Activated CD8-positive, alpha-beta T cell treated with anti-CD3 and anti-CD28 coated beads, Interleukin-2, amount 10 ng/mL, durations not matched to agents 7 days and 5 days (primary cell): ENCODE results near the gene CAPN8. TPM values are rescaled to one million over a fixed set of nuclear protein-coding genes. Genes with fewer than 3 reads are reported as not detected.
A peak's percentile ranks its signal among the peaks of the same experiment; 100 is the strongest.

Experiments used
- ATAC-seq: fragments of 150-1000 bp; cut with Tn5 transposase; one replicate; pipeline ENCODE4 v1.10.0; 2021; ENCODE audit warnings: moderate library complexity
- CTCF ChIA-PET: fragments of 350-600 bp; sonication (Branson Sonifier 250); formaldehyde crosslinking; loops from one replicate; lab custom pipeline; 2021; ENCODE audit warnings: antibody characterized with exemption; lab: Charles Lee
- POLR2A ChIA-PET: fragments of 350-600 bp; sonication (Branson Sonifier 250); formaldehyde crosslinking; loops from one replicate; lab custom pipeline; 2021; ENCODE audit warnings: antibody characterized with exemption; lab: Charles Lee
- DNase-seq: peaks from one replicate; pipeline ENCODE4 v3.0.0-alpha.2; 2020
- H3K27ac Mint-ChIP-seq: one replicate; pipeline ENCODE4 v1.8.0; 2021; ENCODE audit warnings: mild to moderate bottlenecking, mixed read lengths
- H3K27me3 Mint-ChIP-seq: one replicate; pipeline ENCODE4 v1.8.0; 2021; ENCODE audit warnings: low read depth, mixed read lengths
- H3K36me3 Mint-ChIP-seq: one replicate; pipeline ENCODE4 v1.8.0; 2021; ENCODE audit warnings: low read depth, mixed read lengths
- H3K4me1 Mint-ChIP-seq: one replicate; pipeline ENCODE4 v1.8.0; 2021; ENCODE audit warnings: low read depth, mixed read lengths
- H3K4me3 Mint-ChIP-seq: one replicate; pipeline ENCODE4 v1.8.0; 2021; ENCODE audit warnings: mild to moderate bottlenecking, mixed read lengths
- H3K9me3 Mint-ChIP-seq: one replicate; pipeline ENCODE4 v1.8.0; 2022; ENCODE audit warnings: mixed read lengths; ENCODE audit not compliant: insufficient read depth
- total RNA-seq, 2 experiments: library from RNA; stranded (reverse); gene quantifications; one replicate each; pipeline ENCODE4 v1.2.3, GENCODE V29; 2021

Gene CAPN8
- total RNA-seq: under 1 TPM in 1 of 2 experiments, not detected in 1; 0.08 TPM

DNA sequence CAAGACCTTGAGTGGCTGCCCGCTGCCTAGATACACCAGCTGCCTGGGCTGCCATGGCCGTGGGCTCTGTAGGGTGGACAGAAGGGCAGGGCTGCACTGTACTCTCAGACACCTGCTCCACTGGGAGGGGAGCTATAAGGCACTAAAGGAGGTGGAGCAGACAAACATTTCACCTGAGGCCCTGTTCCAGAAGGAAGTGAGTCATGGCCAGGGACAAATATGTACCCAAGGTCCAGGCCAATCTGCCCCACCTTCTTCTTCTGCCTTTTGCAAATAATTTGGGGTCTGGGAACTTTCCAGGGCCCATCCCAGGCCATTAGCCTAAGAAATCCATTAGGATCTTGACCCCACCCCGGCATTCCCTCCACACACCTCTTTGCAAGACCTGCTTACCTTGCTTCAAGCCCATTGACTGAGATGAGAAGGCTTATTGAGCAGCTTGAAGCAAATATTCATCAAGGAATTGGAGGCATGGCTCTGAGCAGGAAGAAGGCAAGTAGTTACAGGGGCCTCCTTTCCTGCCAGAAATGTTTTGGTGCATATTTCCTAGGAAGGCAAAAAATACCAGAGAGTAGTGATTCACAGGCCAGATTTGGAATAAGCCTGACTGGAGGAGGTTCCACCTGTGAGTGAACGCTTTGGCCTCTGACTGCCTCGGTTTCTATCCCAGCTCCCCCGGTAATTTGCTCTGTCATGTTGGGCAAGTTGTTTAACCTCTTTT is at the start of gene CAPN8:
Gene CAPN8 (minus strand): TSS at position 110 of the 721 bp plus-strand sequence. CDS start 55 bp downstream, at position 55.
- Mint-ChIP-seq H3K27ac (no peak within 1 kb of the TSS), H3K9me3 (no peaks in the 10 kb centered on the region), H3K4me1 (no peaks in the 10 kb centered on the region), H3K4me3 (no peak within 1 kb of the TSS), H3K36me3 (no peaks in the 10 kb centered on the region), H3K27me3 (peaks cover 10% of the 10 kb centered on the region)
- DNase-seq (no peak), ATAC-seq (no peak)
- CTCF ChIA-PET: no interaction called here
- POLR2A ChIA-PET: no interaction called here

DNA sequence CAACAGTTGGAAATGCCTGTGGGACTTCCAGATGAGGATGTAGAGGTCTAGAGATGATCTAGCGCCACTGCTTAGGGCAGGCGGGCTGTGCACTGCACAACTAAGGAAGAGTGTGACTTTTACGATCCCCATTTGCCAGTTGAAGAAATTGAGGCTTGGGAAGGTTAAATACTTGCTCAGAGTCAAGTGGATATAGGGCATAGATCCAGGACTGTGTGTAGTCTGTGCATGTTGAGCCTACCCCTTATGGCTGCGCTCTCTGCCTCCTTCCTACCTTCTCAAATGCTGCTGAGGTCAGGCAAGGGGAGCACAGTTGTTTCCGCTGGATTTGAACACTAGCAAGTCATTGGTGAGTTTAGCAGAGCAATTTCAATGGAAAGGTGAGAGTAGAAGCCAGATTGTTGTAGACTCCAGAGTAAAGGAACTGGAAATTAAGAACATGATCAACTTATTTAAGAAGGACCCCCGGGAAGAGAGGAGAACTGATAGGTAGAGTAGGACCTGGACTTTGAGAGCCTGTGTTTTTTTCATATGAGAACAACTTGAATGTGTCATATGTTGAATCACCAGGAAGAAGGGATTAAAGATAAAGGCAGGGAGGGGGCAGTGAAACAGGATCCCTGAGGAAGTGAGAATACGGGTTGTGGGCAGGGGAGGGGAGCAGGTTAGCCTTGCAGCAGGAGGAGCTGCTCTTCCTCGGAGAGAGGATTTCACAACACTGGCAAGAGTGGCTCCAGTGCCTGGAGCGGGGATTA is 49.5 kb upstream of the CAPN8 start:
- peak overlapping the region; percentile 99 for H3K27ac Mint-ChIP-seq
- H3K4me3 Mint-ChIP-seq: peak overlapping the region; percentile 70
- peaks cover 68% of the 10 kb centered on the region for H3K4me1 Mint-ChIP-seq
- H3K9me3 Mint-ChIP-seq: no peaks in the 10 kb centered on the region
- ATAC-seq (no peak), DNase-seq (no peak)
- H3K36me3 Mint-ChIP-seq: peaks cover 61% of the 10 kb centered on the region
- H3K27me3 Mint-ChIP-seq: no peaks in the 10 kb centered on the region
- CTCF ChIA-PET: interaction anchor here (1.3 to 6.8 kb wide), 3 partner anchors 17 to 619 kb away, joined by 3 to 58 read pairs (median 3); no protein-coding TSS in a partner anchor
- POLR2A ChIA-PET: no interaction called here

DNA sequence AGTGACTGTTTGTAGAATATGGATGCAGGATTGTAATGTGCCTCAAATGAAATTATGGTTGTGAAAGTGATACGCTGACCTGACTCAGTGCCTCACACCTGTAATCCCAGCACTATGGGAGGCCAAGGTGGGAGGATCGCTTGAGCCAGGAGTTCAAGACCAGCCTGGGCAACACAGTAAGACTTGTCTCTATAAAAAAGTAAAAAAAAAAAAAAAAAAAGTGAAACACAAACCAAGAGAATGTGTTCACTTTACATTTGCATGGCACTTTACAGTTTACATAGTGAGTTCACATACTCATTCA is 48.9 kb upstream of the CAPN8 start:
- ChIA-PET POLR2A (no interaction called here), CTCF (interaction anchor here (1.3 to 5.1 kb wide), 2 partner anchors 16 to 34 kb away, joined by 3 to 56 read pairs; no protein-coding TSS in a partner anchor)
- DNase-seq: no peak
- no peaks in the 10 kb centered on the region for H3K9me3 Mint-ChIP-seq
- no peaks in the 10 kb centered on the region for H3K27me3 Mint-ChIP-seq
- peak overlapping the region; percentile 99 for H3K27ac Mint-ChIP-seq
- no peak for ATAC-seq
- H3K4me3 Mint-ChIP-seq: peak overlapping the region; percentile 80
- H3K4me1 Mint-ChIP-seq: peaks cover 62% of the 10 kb centered on the region
- H3K36me3 Mint-ChIP-seq: peaks cover 54% of the 10 kb centered on the region

DNA sequence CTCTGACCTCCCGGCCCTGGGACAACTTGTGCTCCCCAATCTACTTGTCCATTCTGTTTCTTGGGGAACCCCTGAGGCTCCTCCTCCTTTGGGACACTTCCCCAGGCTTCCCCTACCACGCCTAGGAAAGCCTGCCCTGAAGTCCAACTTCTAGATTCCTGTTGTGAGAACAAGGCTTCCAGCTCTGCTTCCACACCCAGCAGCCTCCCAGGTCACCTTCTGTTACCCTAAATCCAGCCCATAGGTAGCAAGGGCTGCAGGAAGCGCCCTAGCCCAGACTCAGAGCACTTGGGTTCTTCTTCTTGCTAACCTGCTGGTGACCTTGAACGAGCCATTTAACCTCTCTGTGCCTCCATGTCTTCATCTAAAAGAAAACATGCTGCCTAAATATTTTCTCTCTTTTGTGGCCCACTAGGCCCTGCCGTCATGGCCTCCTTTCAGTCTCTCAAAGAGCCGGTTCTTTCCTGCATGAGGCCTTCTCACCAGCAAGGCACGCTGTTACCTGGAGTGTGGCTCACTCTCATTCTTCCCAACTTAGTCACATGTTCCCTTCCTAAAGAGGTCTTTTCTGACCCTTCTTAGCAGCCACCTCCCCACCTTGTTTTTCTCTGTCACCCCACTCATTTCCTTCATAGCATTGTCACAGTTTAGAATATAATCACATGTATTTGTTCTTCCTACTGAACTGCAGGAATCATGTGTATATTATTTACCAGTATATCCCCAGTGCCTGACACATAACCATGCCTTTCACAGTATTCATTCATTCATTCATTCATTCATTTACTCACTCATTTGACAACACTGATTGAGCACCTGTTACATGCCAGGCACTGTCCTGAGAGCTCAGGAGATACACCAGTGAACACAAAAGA is 48.3 kb upstream of the CAPN8 start:
- Mint-ChIP-seq H3K4me1 (peaks cover 59% of the 10 kb centered on the region), H3K36me3 (peaks cover 50% of the 10 kb centered on the region), H3K4me3 (peak overlapping the region; percentile 80), H3K27me3 (no peaks in the 10 kb centered on the region), H3K27ac (peak overlapping the region; percentile 88), H3K9me3 (no peaks in the 10 kb centered on the region)
- POLR2A ChIA-PET: interaction anchor here (1.1 to 2.1 kb wide), 3 partner anchors 12 to 132 kb away, joined by 3 to 7 read pairs (median 3); partner anchors contain the start of gene TP53BP2
- ATAC-seq: no peak
- peak; percentile 42 for DNase-seq
- CTCF ChIA-PET: interaction anchor here (1.3 to 5.1 kb wide), 4 partner anchors 13 to 35 kb away, joined by 3 to 56 read pairs (median 14); no protein-coding TSS in a partner anchor

DNA sequence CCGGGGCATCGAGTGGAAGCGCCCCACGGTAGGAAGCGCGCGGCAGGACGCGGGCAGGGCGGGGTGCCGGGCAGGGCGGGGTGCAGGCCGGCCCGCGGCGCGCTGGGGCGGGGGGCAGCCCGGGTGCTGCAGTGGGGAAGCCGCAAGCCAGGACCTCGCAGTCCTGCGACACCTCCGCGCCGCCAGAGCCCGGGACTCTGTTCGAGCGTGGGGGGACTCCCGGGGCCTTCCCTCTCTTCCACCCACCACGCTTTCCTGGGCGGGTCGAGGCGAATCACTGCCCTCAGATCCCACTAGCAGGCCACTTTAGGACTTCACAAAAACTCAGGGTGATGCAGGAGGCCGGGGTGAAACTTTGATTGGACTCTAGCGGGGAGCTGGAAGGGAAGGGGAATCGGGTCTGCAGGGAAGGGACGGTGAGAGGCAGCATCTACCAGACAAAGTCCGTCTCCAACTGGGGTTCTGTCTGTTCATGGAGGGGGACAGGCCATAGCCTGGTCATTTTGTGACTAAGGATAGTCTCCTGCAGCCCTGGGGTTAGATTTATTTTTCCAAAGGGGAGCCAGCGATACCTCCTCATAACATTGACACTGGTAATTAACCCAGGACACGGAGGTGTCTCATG is 47.5 kb upstream of the CAPN8 start:
- peak overlapping the region; percentile 88 for H3K27ac Mint-ChIP-seq
- H3K4me3 Mint-ChIP-seq: peak overlapping the region; percentile 80
- H3K4me1 Mint-ChIP-seq: peaks cover 52% of the 10 kb centered on the region
- DNase-seq (peak; percentile 52), ATAC-seq (peak; percentile 42)
- no peaks in the 10 kb centered on the region for H3K27me3 Mint-ChIP-seq
- peaks cover 42% of the 10 kb centered on the region for H3K36me3 Mint-ChIP-seq
- POLR2A ChIA-PET: interaction anchor here (1.1 to 2.1 kb wide), 6 partner anchors 11 to 133 kb away, joined by 3 to 7 read pairs (median 4); partner anchors contain the start of gene TP53BP2
- H3K9me3 Mint-ChIP-seq: no peaks in the 10 kb centered on the region
- CTCF ChIA-PET: interaction anchor here (1.3 to 5.1 kb wide), 7 partner anchors 11 to 40 kb away, joined by 3 to 56 read pairs (median 6); no protein-coding TSS in a partner anchor

DNA sequence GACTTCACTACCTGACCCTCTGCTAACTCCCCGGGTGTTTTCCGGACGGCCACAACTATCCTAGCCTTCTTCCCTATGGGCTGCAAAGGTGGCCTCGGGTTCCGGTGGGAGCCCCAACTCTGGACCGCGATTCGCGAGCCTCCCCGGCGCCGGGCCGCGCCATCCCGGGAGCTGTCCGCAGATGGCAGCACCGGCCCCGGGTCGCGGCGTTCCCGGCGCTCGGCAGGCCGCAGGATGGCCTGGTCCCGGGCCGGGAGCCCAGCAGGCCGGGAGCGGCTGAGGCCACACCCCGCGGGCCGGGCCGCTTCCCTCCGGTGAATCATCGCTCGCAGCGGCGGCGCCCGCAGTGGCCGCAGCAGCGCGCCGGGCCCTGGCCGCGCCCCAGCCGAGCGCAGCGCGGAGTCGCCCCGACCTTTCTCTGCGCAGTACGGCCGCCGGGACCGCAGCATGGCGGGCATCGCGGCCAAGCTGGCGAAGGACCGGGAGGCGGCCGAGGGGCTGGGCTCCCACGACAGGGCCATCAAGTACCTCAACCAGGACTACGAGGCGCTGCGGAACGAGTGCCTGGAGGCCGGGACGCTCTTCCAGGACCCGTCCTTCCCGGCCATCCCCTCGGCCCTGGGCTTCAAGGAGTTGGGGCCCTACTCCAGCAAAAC is 46.8 kb upstream of the CAPN8 start, which contains the start of gene CAPN2:
Gene CAPN2 (plus strand): TSS at position 346 of the 656 bp plus-strand sequence. CDS start 102 bp downstream, at position 448.
- Mint-ChIP-seq H3K36me3 (peaks cover 35% of the 10 kb centered on the region), H3K4me3 (peak within 1 kb of the TSS; percentile 80), H3K27ac (peak within 1 kb of the TSS; percentile 88), H3K9me3 (no peaks in the 10 kb centered on the region), H3K4me1 (peaks cover 51% of the 10 kb centered on the region), H3K27me3 (no peaks in the 10 kb centered on the region)
- ChIA-PET CTCF (interaction anchor here (1.0 to 5.1 kb wide), 9 partner anchors 11 to 41 kb away, joined by 3 to 56 read pairs (median 6); no protein-coding TSS in a partner anchor), POLR2A (interaction anchor here (1.1 to 2.1 kb wide), 6 partner anchors 10 to 133 kb away, joined by 3 to 7 read pairs (median 4); partner anchors contain the start of gene TP53BP2)
- peak; percentile 65 for DNase-seq
- ATAC-seq: peak; percentile 63

DNA sequence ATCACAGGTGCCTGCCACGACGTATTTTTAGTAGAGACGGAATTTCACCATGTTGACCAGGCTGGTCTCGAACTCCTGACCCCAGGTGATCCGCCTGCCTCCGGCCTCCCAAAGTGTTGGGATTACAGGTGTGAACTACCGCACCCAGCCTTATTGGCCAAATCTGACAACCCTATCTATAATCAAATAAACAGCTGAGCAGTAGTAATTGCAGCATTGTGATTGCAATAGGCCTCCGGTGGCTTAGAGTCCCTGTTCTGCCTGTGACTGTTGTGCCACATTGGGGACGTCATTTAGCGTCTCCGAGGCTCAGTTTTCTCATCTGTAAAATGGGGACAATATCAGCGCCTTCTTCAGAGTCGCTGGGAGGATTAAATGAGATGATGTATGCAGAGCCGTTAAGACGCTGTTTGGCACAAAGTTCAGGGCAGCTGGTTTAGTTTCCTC is 46.3 kb upstream of the CAPN8 start:
- CTCF ChIA-PET: interaction anchor here (0.9 to 5.1 kb wide), 10 partner anchors 12 to 41 kb away, joined by 3 to 56 read pairs (median 6); no protein-coding TSS in a partner anchor
- POLR2A ChIA-PET: interaction anchor here (1.3 to 2.1 kb wide), 4 partner anchors 13 to 134 kb away, joined by 3 to 7 read pairs (median 6); partner anchors contain the start of gene TP53BP2
- H3K9me3 Mint-ChIP-seq: no peaks in the 10 kb centered on the region
- H3K4me1 Mint-ChIP-seq: peaks cover 48% of the 10 kb centered on the region
- ATAC-seq: no peak
- H3K4me3 Mint-ChIP-seq: peak overlapping the region; percentile 68
- no peak for DNase-seq
- H3K27ac Mint-ChIP-seq: peak overlapping the region; percentile 69
- H3K27me3 Mint-ChIP-seq: no peaks in the 10 kb centered on the region
- H3K36me3 Mint-ChIP-seq: peaks cover 30% of the 10 kb centered on the region

DNA sequence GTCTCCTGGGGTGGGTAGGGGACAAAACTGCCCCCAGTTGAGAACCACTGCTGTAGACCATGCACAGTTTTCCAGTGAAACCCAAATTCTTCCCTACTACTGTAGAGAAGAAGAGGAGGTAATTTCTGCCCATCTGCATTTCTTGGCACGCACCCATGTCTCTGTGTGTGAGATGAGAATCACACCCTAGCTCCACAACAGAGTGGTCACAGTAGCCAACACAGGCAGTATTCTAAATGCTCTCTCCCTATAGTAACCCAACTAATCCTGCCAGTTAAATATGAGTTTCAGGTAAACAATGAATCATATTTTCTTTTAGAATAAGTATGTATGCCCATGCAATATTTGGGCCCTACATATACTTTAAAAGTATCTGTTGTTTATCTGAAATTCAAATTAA is 45.7 kb upstream of the CAPN8 start:
- DNase-seq: no peak
- POLR2A ChIA-PET: interaction anchor here (1.7 kb wide), 1 partner anchor 16 kb away, joined by 6 read pairs; no protein-coding TSS in a partner anchor
- CTCF ChIA-PET: interaction anchor here (0.7 to 5.1 kb wide), 9 partner anchors 13 to 41 kb away, joined by 3 to 56 read pairs (median 6); no protein-coding TSS in a partner anchor
- no peak for ATAC-seq
- Mint-ChIP-seq H3K27ac (no peak overlapping the region), H3K27me3 (no peaks in the 10 kb centered on the region), H3K36me3 (peaks cover 25% of the 10 kb centered on the region), H3K9me3 (no peaks in the 10 kb centered on the region), H3K4me1 (peaks cover 42% of the 10 kb centered on the region), H3K4me3 (peak overlapping the region; percentile 68)

DNA sequence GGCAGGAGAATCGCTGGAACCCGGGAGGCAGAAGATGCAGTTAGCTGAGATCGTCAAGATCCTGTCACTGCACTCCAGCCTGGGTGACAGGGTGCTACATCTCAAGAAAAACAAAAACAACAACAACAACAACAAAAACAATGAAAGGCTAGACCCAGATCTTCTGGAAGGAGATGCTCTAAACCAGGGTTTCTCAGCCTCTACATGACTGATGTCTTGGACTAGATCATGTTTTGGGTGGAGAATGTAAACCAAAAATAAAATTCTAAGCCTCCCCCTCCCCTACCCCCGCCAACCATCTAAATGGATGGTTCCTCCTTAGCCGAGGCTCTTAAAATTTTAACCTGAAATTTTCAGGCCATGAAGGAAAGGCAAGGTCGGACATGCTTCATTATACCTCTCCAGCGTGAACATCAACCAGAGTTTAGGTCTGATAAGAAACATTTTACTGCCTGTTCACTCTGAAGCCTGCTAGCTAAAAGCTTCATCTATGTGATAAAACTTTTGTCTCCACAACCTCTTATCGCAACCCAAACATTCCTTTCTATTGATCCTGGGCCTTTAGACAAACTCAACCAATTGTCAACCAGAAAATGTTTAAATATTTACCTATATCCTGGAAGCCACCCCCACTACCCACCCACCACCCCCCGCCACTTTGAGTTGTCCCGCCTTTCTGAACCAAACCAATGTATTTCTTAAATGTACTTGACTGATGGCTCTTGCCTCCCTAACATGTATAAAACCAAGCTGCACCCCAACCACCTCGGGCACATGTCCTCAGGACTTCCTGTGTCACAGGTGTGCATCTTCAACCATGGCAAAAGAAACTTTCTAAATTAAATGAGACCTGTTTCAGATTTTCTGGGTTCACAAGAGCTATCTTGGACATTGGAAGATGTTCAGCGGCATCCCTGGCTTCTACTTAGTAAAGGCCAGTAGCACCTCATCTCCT is 45.0 kb upstream of the CAPN8 start:
- H3K4me1 Mint-ChIP-seq: peaks cover 35% of the 10 kb centered on the region
- no peak overlapping the region for H3K27ac Mint-ChIP-seq
- CTCF ChIA-PET: interaction anchor here (0.7 to 5.1 kb wide), 6 partner anchors 12 to 41 kb away, joined by 3 to 56 read pairs (median 8); no protein-coding TSS in a partner anchor
- POLR2A ChIA-PET: no interaction called here
- ATAC-seq (no peak), DNase-seq (no peak)
- no peaks in the 10 kb centered on the region for H3K27me3 Mint-ChIP-seq
- no peak overlapping the region for H3K4me3 Mint-ChIP-seq
- no peaks in the 10 kb centered on the region for H3K9me3 Mint-ChIP-seq
- peaks cover 22% of the 10 kb centered on the region for H3K36me3 Mint-ChIP-seq
